Uterus (tissue), 2 donors: ENCODE measurements around the gene SMCO1.

ENCODE experiments used
- CTCF ChIP-seq, 4 experiments: fragments of 200-600 bp in 2 of 4; fragments of 450-650 bp in 2 of 4; sonication (generic) in 2 of 4; IDR thresholded peaks; one replicate each; pipeline ENCODE4 v1.5.1; 2016 to 2019; ENCODE audit warnings: antibody characterized with exemption in 4 of 4, mild to moderate bottlenecking in 2 of 4, moderate library complexity in 1 of 4
- POLR2A ChIP-seq, 2 donors: fragments of 450-650 bp; IDR thresholded peaks; one replicate each; pipeline ENCODE4 v1.6.1; 2016; ENCODE audit warnings: antibody characterized with exemption in 2 of 2, mild to moderate bottlenecking in 1 of 2, moderate library complexity in 1 of 2

- TF ChIP-seq POLR2A (IDR thresholded peaks at IDR 0.05) (no peak), CTCF (IDR thresholded peaks at IDR 0.05) (no peak)
These were observed 16.1 kb downstream of the SMCO1 start for GRCh38 chr3:196499061-196499460.
